Smooth muscle cell (in vitro differentiated cells): ENCODE data around the gene ZBTB16. TPM values are rescaled to one million over a fixed set of nuclear protein-coding genes. Genes with fewer than 3 reads are reported as not detected.

Experiments used
- DNase-seq: peaks from one replicate; lab custom pipeline; 2025; ENCODE audit not compliant: unreplicated experiment; lab: John Stamatoyannopoulos, UW
- H2AFZ ChIP-seq: fragments of 200-600 bp; sonication (generic); 2 replicates; pipeline ENCODE4 v1.6.0; 2016; ENCODE audit warnings: antibody characterized with exemption, low read depth, mild to moderate bottlenecking
- H3F3A ChIP-seq: fragments of 200-600 bp; sonication (generic); 2 replicates; pipeline ENCODE4 v1.6.0; 2017; ENCODE audit warnings: antibody characterized with exemption, low read depth
- H3K27ac ChIP-seq: fragments of 200-600 bp; sonication (generic); 2 replicates; pipeline ENCODE4 v1.5.1; 2016; ENCODE audit warnings: low read depth, mild to moderate bottlenecking
- H3K27me3 ChIP-seq: fragments of 200-600 bp; sonication (generic); 2 replicates; pipeline ENCODE4 v1.6.1; 2016; ENCODE audit warnings: low read depth, mild to moderate bottlenecking
- H3K36me3 ChIP-seq: fragments of 200-600 bp; sonication (generic); 2 replicates; pipeline ENCODE4 v1.5.1; 2016; ENCODE audit warnings: low read depth
- H3K4me1 ChIP-seq: fragments of 200-600 bp; sonication (generic); 2 replicates; pipeline ENCODE4 v1.5.1; 2016; ENCODE audit warnings: low read depth
- H3K4me2 ChIP-seq: fragments of 200-600 bp; sonication (generic); 2 replicates; pipeline ENCODE4 v1.6.0; 2016; ENCODE audit warnings: mild to moderate bottlenecking
- H3K4me3 ChIP-seq: fragments of 200-600 bp; sonication (generic); 2 replicates; pipeline ENCODE4 v1.5.1; 2016; ENCODE audit warnings: mild to moderate bottlenecking
- H3K79me2 ChIP-seq: fragments of 200-600 bp; sonication (generic); 2 replicates; pipeline ENCODE4 v1.6.0; 2016; ENCODE audit warnings: low read depth, mild to moderate bottlenecking
- H3K9ac ChIP-seq: fragments of 200-600 bp; sonication (generic); 2 replicates; pipeline ENCODE4 v1.6.0; 2016; ENCODE audit warnings: low read depth
- H3K9me3 ChIP-seq: fragments of 200-600 bp; sonication (generic); replicated peaks from 2 replicates; pipeline ENCODE4 v1.5.1; 2016; ENCODE audit warnings: low read depth
- H4K20me1 ChIP-seq: fragments of 200-600 bp; sonication (generic); 2 replicates; pipeline ENCODE4 v1.6.0; 2016; ENCODE audit warnings: low read depth
- CTCF ChIP-seq: fragments of 200-600 bp; sonication (generic); IDR thresholded peaks from 2 replicates; pipeline ENCODE4 v1.5.1; 2017; ENCODE audit warnings: borderline replicate concordance, mild to moderate bottlenecking, antibody characterized with exemption; ENCODE audit not compliant: insufficient read depth, poor library complexity, severe bottlenecking
- WGBS: methylation state at CpG from one replicate; pipeline ENCODE4 v1.1.7; 2016; ENCODE audit warnings: low lambda C conversion rate; 5-methylcytosine and 5-hydroxymethylcytosine counted together
- polyA plus RNA-seq: library from polyadenylated mRNA; unstranded; fragments of >200 nt; fragmentation: Nextera tagmentation; extraction: Ambion mirVana; gene quantifications from 2 replicates; pipeline ENCODE4 v1.2.1, GENCODE V29; 2016
- total RNA-seq: library from RNA; depleted of rRNA; stranded (reverse); fragments of >200 nt; gene quantifications from 2 replicates; pipeline ENCODE4 v1.2.3, GENCODE V29; 2014

ZBTB16 gene
- total and polyA plus RNA-seq, 2 experiments from 2014 or later: not detected

- DNase-seq: no peak
- Histone ChIP-seq H4K20me1 (no peaks in the 10 kb centered on the region), H3K9ac (no peak overlapping the region), H3K79me2 (no peaks in the 10 kb centered on the region), H3K4me2 (peak overlapping the region; percentile 43), H3K27ac (no peak overlapping the region), H2AFZ (peak overlapping the region; percentile 50), H3K4me1 (peaks cover 64% of the 10 kb centered on the region), H3F3A (no peaks in the 10 kb centered on the region), H3K9me3 (no peaks in the 10 kb centered on the region), H3K27me3 (peaks cover 73% of the 10 kb centered on the region), H3K36me3 (no peaks in the 10 kb centered on the region), H3K4me3 (no peak overlapping the region)
- no peak for TF ChIP-seq CTCF
- WGBS: 29% methylated on average over 20 of the region's 20 CpGs
These were observed 152.1 kb downstream of the ZBTB16 start for GRCh38 chr11:114211444-114212121.

GRCh38 chr11:114213622-114214021, 154.1 kb downstream of the ZBTB16 start:
- H3K27me3 ChIP-seq: peaks cover 74% of the 10 kb centered on the region
- no peaks in the 10 kb centered on the region for H4K20me1 ChIP-seq
- no peak for DNase-seq
- no peak for TF ChIP-seq CTCF
- H3K9ac ChIP-seq: no peak overlapping the region
- no peaks in the 10 kb centered on the region for H3K79me2 ChIP-seq
- no peaks in the 10 kb centered on the region for H3F3A ChIP-seq
- H3K4me2 ChIP-seq: no peak overlapping the region
- WGBS: 87% methylated on average over 2 of the region's 2 CpGs
- no peak overlapping the region for H2AFZ ChIP-seq
- no peak overlapping the region for H3K27ac ChIP-seq
- H3K4me1 ChIP-seq: peaks cover 60% of the 10 kb centered on the region
- H3K36me3 ChIP-seq: no peaks in the 10 kb centered on the region
- no peak overlapping the region for H3K4me3 ChIP-seq
- H3K9me3 ChIP-seq: no peaks in the 10 kb centered on the region

- peaks cover 55% of the 10 kb centered on the region for H3K4me1 ChIP-seq
- no peaks in the 10 kb centered on the region for H3K9me3 ChIP-seq
- H3K4me2 ChIP-seq: no peak overlapping the region
- no peaks in the 10 kb centered on the region for H4K20me1 ChIP-seq
- no peak overlapping the region for H3K27ac ChIP-seq
- DNase-seq: no peak
- WGBS: 65% methylated on average over 3 of the region's 3 CpGs
- no peak overlapping the region for H3K4me3 ChIP-seq
- no peaks in the 10 kb centered on the region for H3K79me2 ChIP-seq
- peaks cover 56% of the 10 kb centered on the region for H3K27me3 ChIP-seq
- no peak overlapping the region for H3K9ac ChIP-seq
- no peaks in the 10 kb centered on the region for H3F3A ChIP-seq
- no peak for TF ChIP-seq CTCF
- H2AFZ ChIP-seq: no peak overlapping the region
- H3K36me3 ChIP-seq: no peaks in the 10 kb centered on the region
These were observed 155.9 kb downstream of the ZBTB16 start for GRCh38 chr11:114215428-114215827.
